IPS-20b (cell line): ENCODE measurements around the gene TXNL1.
"Not testable (repeated sequence)": the region's sequence is repeated elsewhere in the genome, so short reads cannot be mapped to it uniquely, and the experiment has no call there.

Experiments
- H3K27ac ChIP-seq: one replicate; pipeline ENCODE4 v1.5.1; 2013; ENCODE audit warnings: low read length
- H3K27me3 ChIP-seq: 2 replicates; pipeline ENCODE4 v1.6.1; 2013; ENCODE audit warnings: mild to moderate bottlenecking, low read length, inconsistent platforms; ENCODE audit not compliant: insufficient read depth
- H3K36me3 ChIP-seq: 2 replicates; pipeline ENCODE4 v1.6.1; 2013; ENCODE audit warnings: low read depth, mild to moderate bottlenecking, inconsistent platforms, low read length, moderate library complexity; ENCODE audit not compliant: insufficient read depth
- H3K4me1 ChIP-seq: 2 replicates; pipeline ENCODE4 v1.6.1; 2013; ENCODE audit warnings: mild to moderate bottlenecking, control low read depth, inconsistent platforms, low read length, moderate library complexity; ENCODE audit not compliant: insufficient read depth
- H3K4me3 ChIP-seq: 2 replicates; pipeline ENCODE4 v1.5.1; 2013; ENCODE audit warnings: mild to moderate bottlenecking, low read length, inconsistent platforms
- H3K9ac ChIP-seq: 2 replicates; pipeline ENCODE4 v1.6.1; 2013; ENCODE audit warnings: low read depth, mild to moderate bottlenecking, inconsistent platforms, low read length, moderate library complexity
- H3K9me3 ChIP-seq: 2 replicates; pipeline ENCODE4 v1.6.1; 2013; ENCODE audit warnings: mild to moderate bottlenecking, low read depth, low read length, inconsistent platforms; ENCODE audit not compliant: insufficient read depth

TXNL1 gene

GRCh38 chr18:56659111-56659510, 20.7 kb upstream of the TXNL1 start:
- Histone ChIP-seq H3K27ac (no peak overlapping the region), H3K36me3 (no peaks in the 10 kb centered on the region)

GRCh38 chr18:56658261-56658660, 19.9 kb upstream of the TXNL1 start:
- H3K4me1 ChIP-seq, result no peaks in the 10 kb centered on the region; the same call in 1 of the 2 replicates
- H3K4me3 ChIP-seq, result no peak overlapping the region
- no peaks in the 10 kb centered on the region for H3K27me3 ChIP-seq
- no peaks in the 10 kb centered on the region for H3K9me3 ChIP-seq
- H3K36me3 ChIP-seq, result no peaks in the 10 kb centered on the region
- H3K27ac ChIP-seq, result no peak overlapping the region
- no peak overlapping the region for H3K9ac ChIP-seq

More at GRCh38 chr18:56659111-56659510, 20.7 kb upstream of the TXNL1 start:
- Histone ChIP-seq H3K9me3 (no peaks in the 10 kb centered on the region), H3K4me1 (no peaks in the 10 kb centered on the region; the same call in 1 of the 2 replicates), H3K9ac (no peak overlapping the region), H3K4me3 (no peak overlapping the region), H3K27me3 (no peaks in the 10 kb centered on the region)

- H3K9ac ChIP-seq, H3K4me1 ChIP-seq, H3K36me3 ChIP-seq, H3K27me3 ChIP-seq, H3K9me3 ChIP-seq, H3K4me3 ChIP-seq, H3K27ac ChIP-seq: not testable (repeated sequence)
Observed at GRCh38 chr18:56654280-56654679, 15.9 kb upstream of the TXNL1 start.

- H3K27ac ChIP-seq, result no peak overlapping the region
- peaks cover 7% of the 10 kb centered on the region; the same call in 1 of the 2 replicates for H3K4me1 ChIP-seq
- H3K4me3 ChIP-seq, result no peak overlapping the region
- H3K36me3 ChIP-seq, result no peaks in the 10 kb centered on the region
- H3K9me3 ChIP-seq, result no peaks in the 10 kb centered on the region
- H3K27me3 ChIP-seq, result no peaks in the 10 kb centered on the region
- H3K9ac ChIP-seq, result no peak overlapping the region
Observed at GRCh38 chr18:56652802-56653201, 14.4 kb upstream of the TXNL1 start.

GRCh38 chr18:56651771-56652092, 13.3 kb upstream of the TXNL1 start:
- no peaks in the 10 kb centered on the region for H3K27me3 ChIP-seq
- H3K27ac ChIP-seq, result no peak overlapping the region
- H3K9me3 ChIP-seq, result no peaks in the 10 kb centered on the region
- no peaks in the 10 kb centered on the region for H3K36me3 ChIP-seq
- H3K4me3 ChIP-seq, result peak overlapping the region; percentile 87
- H3K9ac ChIP-seq, result peak overlapping the region; percentile 73; the same call in 1 of the 2 replicates
- H3K4me1 ChIP-seq, result peaks cover 7% of the 10 kb centered on the region; the same call in 1 of the 2 replicates

- Histone ChIP-seq H3K36me3 (no peaks in the 10 kb centered on the region), H3K4me3 (peak within 1 kb of the TSS; percentile 87), H3K27me3 (no peaks in the 10 kb centered on the region), H3K9ac (peak within 1 kb of the TSS; percentile 73), H3K27ac (peak within 1 kb of the TSS; percentile 6), H3K9me3 (no peaks in the 10 kb centered on the region), H3K4me1 (peaks cover 7% of the 10 kb centered on the region; the same call in 1 of the 2 replicates)
Observed at GRCh38 chr18:56650944-56651770, 12.8 kb upstream of the TXNL1 start, which contains the start of gene WDR7. WDR7 (plus strand) TSS chr18:56651359; CDS start chr18:56672516, 21,157 bp downstream.

- H3K9me3 ChIP-seq, result no peaks in the 10 kb centered on the region
- H3K36me3 ChIP-seq, result no peaks in the 10 kb centered on the region
- H3K4me1 ChIP-seq, result peaks cover 7% of the 10 kb centered on the region; the same call in 1 of the 2 replicates
- H3K27me3 ChIP-seq, result no peaks in the 10 kb centered on the region
- H3K9ac ChIP-seq, result no peak overlapping the region
- H3K4me3 ChIP-seq, result no peak overlapping the region
- H3K27ac ChIP-seq, result no peak overlapping the region
Observed at GRCh38 chr18:56649996-56650395, 11.6 kb upstream of the TXNL1 start.

GRCh38 chr18:56647951-56648893, 9.8 kb upstream of the TXNL1 start:
- no peaks in the 10 kb centered on the region for H3K9me3 ChIP-seq
- H3K9ac ChIP-seq, result no peak overlapping the region
- no peak overlapping the region for H3K27ac ChIP-seq

GRCh38 chr18:56647071-56647470, 8.7 kb upstream of the TXNL1 start:
- H3K4me3 ChIP-seq, result no peak overlapping the region
- no peak overlapping the region for H3K9ac ChIP-seq
- H3K27me3 ChIP-seq, result no peaks in the 10 kb centered on the region
- no peak overlapping the region for H3K27ac ChIP-seq
- no peaks in the 10 kb centered on the region for H3K36me3 ChIP-seq
- H3K9me3 ChIP-seq, result no peaks in the 10 kb centered on the region
- peaks cover 7% of the 10 kb centered on the region; the same call in 1 of the 2 replicates for H3K4me1 ChIP-seq

More at GRCh38 chr18:56647951-56648893, 9.8 kb upstream of the TXNL1 start:
- peaks cover 7% of the 10 kb centered on the region; the same call in 1 of the 2 replicates for H3K4me1 ChIP-seq
- H3K27me3 ChIP-seq, result no peaks in the 10 kb centered on the region
- H3K4me3 ChIP-seq, result no peak overlapping the region
- no peaks in the 10 kb centered on the region for H3K36me3 ChIP-seq

- Histone ChIP-seq H3K27me3 (no peaks in the 10 kb centered on the region), H3K4me1 (peaks cover 2% of the 10 kb centered on the region; the same call in 1 of the 2 replicates), H3K9me3 (no peaks in the 10 kb centered on the region), H3K9ac (no peak overlapping the region), H3K36me3 (no peaks in the 10 kb centered on the region), H3K4me3 (no peak overlapping the region), H3K27ac (no peak overlapping the region)
Observed at GRCh38 chr18:56645415-56646016, 7.1 kb upstream of the TXNL1 start.

GRCh38 chr18:56643381-56643780, 5.0 kb upstream of the TXNL1 start:
- H3K9ac ChIP-seq, result no peak overlapping the region
- H3K4me1 ChIP-seq, result no peaks in the 10 kb centered on the region
- H3K4me3 ChIP-seq, result no peak overlapping the region
- H3K9me3 ChIP-seq, result no peaks in the 10 kb centered on the region
- no peak overlapping the region for H3K27ac ChIP-seq
- no peaks in the 10 kb centered on the region for H3K27me3 ChIP-seq
- H3K36me3 ChIP-seq, result no peaks in the 10 kb centered on the region
